Naive thymus-derived CD4-positive, alpha-beta T cell (primary cell): ENCODE results near the gene NACA. TPM values are rescaled to one million over a fixed set of nuclear protein-coding genes. Genes with fewer than 3 reads are reported as not detected.

ENCODE experiments used
- ATAC-seq: fragments of 150-1000 bp; cut with Tn5 transposase; 2 replicates; pipeline ENCODE4 v1.10.0; 2021; ENCODE audit warnings: mild to moderate bottlenecking, moderate library complexity
- CTCF ChIA-PET: fragments of 350-600 bp; sonication (Branson Sonifier 250); formaldehyde crosslinking; loops from one replicate; lab custom pipeline; 2021; ENCODE audit warnings: antibody characterized with exemption; lab: Charles Lee
- POLR2A ChIA-PET: fragments of 350-600 bp; sonication (Branson Sonifier 250); formaldehyde crosslinking; loops from one replicate; lab custom pipeline; 2021; ENCODE audit warnings: antibody characterized with exemption, inconsistent platforms; lab: Charles Lee
- DNase-seq, 9 donors: peaks; one replicate each; pipeline versions ENCODE4 v3.0.0 to v3.0.0-alpha.2; 2020 to 2022; ENCODE audit warnings: mixed read lengths in 1 of 9
- H3K27ac ChIP-seq: one replicate; pipeline ENCODE4 v1.7.0; 2013; ENCODE audit warnings: mild to moderate bottlenecking, low read depth, low read length, moderate library complexity
- H3K27me3 ChIP-seq, 2 donors: one replicate each; pipeline ENCODE4 v1.7.0; 2013; ENCODE audit warnings: low read length in 2 of 2, mild to moderate bottlenecking in 2 of 2, moderate library complexity in 2 of 2; ENCODE audit not compliant: control insufficient read depth in 2 of 2, insufficient read depth in 2 of 2
- H3K36me3 ChIP-seq, 3 experiments: 1 replicate in 2 of 3; 2 replicates in 1 of 3; pipeline ENCODE4 v1.7.0; 2013; ENCODE audit warnings: low read length in 3 of 3, mild to moderate bottlenecking in 3 of 3, moderate library complexity in 1 of 3; ENCODE audit not compliant: insufficient read depth in 3 of 3, control insufficient read depth in 2 of 3
- H3K4me1 ChIP-seq, 2 donors: one replicate each; pipeline ENCODE4 v1.7.0; 2013; ENCODE audit warnings: low read length in 2 of 2, mild to moderate bottlenecking in 2 of 2, moderate library complexity in 1 of 2; ENCODE audit not compliant: control insufficient read depth in 2 of 2, insufficient read depth in 2 of 2
- H3K4me3 ChIP-seq: 2 replicates; pipeline ENCODE4 v1.7.0; 2013; ENCODE audit warnings: mild to moderate bottlenecking, low read length
- H3K9me3 ChIP-seq, 3 experiments: 1 replicate in 2 of 3; 2 replicates in 1 of 3; pipeline ENCODE4 v1.7.0; 2013; ENCODE audit warnings: low read length in 3 of 3; ENCODE audit not compliant: control insufficient read depth in 2 of 3
- H3K27ac Mint-ChIP-seq, 9 donors: one replicate each; pipeline ENCODE4 v1.8.0; 2020 to 2022; ENCODE audit warnings: mixed read lengths in 9 of 9, mild to moderate bottlenecking in 8 of 9, moderate library complexity in 5 of 9, inconsistent platforms in 2 of 9
- H3K27me3 Mint-ChIP-seq, 5 donors: one replicate each; pipeline ENCODE4 v1.8.0; 2021 to 2022; ENCODE audit warnings: mixed read lengths in 5 of 5, mild to moderate bottlenecking in 1 of 5
- H3K36me3 Mint-ChIP-seq, 5 donors: one replicate each; pipeline ENCODE4 v1.8.0; 2020 to 2022; ENCODE audit warnings: mixed read lengths in 5 of 5, mild to moderate bottlenecking in 3 of 5, inconsistent platforms in 1 of 5
- H3K4me1 Mint-ChIP-seq, 7 donors: one replicate each; pipeline ENCODE4 v1.8.0; 2020 to 2022; ENCODE audit warnings: mixed read lengths in 7 of 7, mild to moderate bottlenecking in 3 of 7, inconsistent platforms in 1 of 7
- H3K4me3 Mint-ChIP-seq, 10 donors: one replicate each; pipeline ENCODE4 v1.8.0; 2020 to 2022; ENCODE audit warnings: mild to moderate bottlenecking in 10 of 10, mixed read lengths in 10 of 10, moderate library complexity in 6 of 10, inconsistent platforms in 2 of 10
- H3K9me3 Mint-ChIP-seq, 11 donors: one replicate each; pipeline ENCODE4 v1.8.0; 2020 to 2022; ENCODE audit warnings: mixed read lengths in 11 of 11, mild to moderate bottlenecking in 4 of 11, inconsistent platforms in 1 of 11, moderate library complexity in 1 of 11
- intact Hi-C, 2 donors: fragments of 100-400 bp; cut with micrococcal nuclease; formaldehyde crosslinking; loops; one replicate each; pipeline ENCODE4 v1.15.1; 2023
- polyA plus RNA-seq, 2 donors: library from polyadenylated mRNA; unstranded; fragments of 300-500 nt; fragmentation: Illumina TruSeq; gene quantifications; one replicate each; pipeline ENCODE4 v1.2.3, GENCODE V29; 2021
- total RNA-seq, 6 experiments: library from RNA in 5 of 6; stranded (reverse) in 5 of 6; gene quantifications; 1 replicate in 5 of 6; 2 replicates in 1 of 6; pipeline ENCODE4 v1.2.3 and lab custom pipeline; 2021 to 2026

The NACA gene
- total and polyA plus RNA-seq, 7 experiments from 2014 or later, result 834 to 1,626 (median 1,410) TPM

GRCh38 chr12:56695327-56696101 is 29.6 kb downstream of the NACA start:
- H3K9me3 Mint-ChIP-seq, result peaks cover 0 to 2% (median 0%) of the 10 kb centered on the region in 11 donors
- no peak for DNase-seq
- H3K4me3 Mint-ChIP-seq, result no peak overlapping the region
- no peak for ATAC-seq
- Histone ChIP-seq H3K9me3 (no peaks in the 10 kb centered on the region), H3K27me3 (no peaks in the 10 kb centered on the region), H3K36me3 (no peaks in the 10 kb centered on the region), H3K27ac (no peak overlapping the region), H3K4me1 (no peaks in the 10 kb centered on the region), H3K4me3 (no peak overlapping the region)
- intact Hi-C loops, result no loop called here
- H3K27me3 Mint-ChIP-seq, result peaks cover 0 to under 1% (median 0%) of the 10 kb centered on the region in 5 donors
- peaks cover 0 to 6% (median 0%) of the 10 kb centered on the region in 7 donors for H3K4me1 Mint-ChIP-seq
- ChIA-PET CTCF (no interaction called here), POLR2A (no interaction called here)
- H3K27ac Mint-ChIP-seq, result peak overlapping the region in 3 of 9 donors; percentile 14 to 78 (median 37)
- H3K36me3 Mint-ChIP-seq, result peaks cover 0 to 3% (median 0%) of the 10 kb centered on the region in 5 donors

DNA sequence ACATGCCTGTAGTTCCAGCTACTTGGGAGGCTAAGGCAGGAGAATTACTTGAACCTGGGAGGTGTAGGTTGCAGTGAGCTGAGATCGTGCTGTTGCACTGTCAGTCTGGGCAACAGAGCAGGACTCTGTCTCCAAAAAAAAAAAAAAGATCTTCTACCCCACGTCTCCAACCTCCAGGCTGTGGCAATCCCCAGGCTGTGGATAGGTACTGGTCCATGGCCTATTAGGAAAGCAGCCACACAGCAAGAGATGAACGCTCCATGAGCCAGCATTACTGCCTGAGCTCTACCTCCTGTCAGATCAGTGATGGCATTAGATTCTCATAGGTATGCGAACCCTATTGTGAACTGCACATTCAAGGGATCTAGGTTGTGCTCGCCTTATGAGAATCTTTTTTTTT is 30.9 kb downstream of the NACA start:
- Histone ChIP-seq H3K4me1 (no peaks in the 10 kb centered on the region), H3K27ac (no peak overlapping the region), H3K4me3 (no peak overlapping the region), H3K36me3 (no peaks in the 10 kb centered on the region), H3K9me3 (no peaks in the 10 kb centered on the region), H3K27me3 (no peaks in the 10 kb centered on the region)
- intact Hi-C loops, result no loop called here
- no peak for DNase-seq
- Mint-ChIP-seq H3K9me3 (peaks cover 0 to 2% (median 0%) of the 10 kb centered on the region in 11 donors), H3K27ac (no peak overlapping the region), H3K4me3 (no peak overlapping the region), H3K4me1 (peaks cover 0 to 4% (median 1%) of the 10 kb centered on the region in 7 donors), H3K36me3 (peaks cover 0 to 2% (median 0%) of the 10 kb centered on the region in 5 donors), H3K27me3 (no peaks in the 10 kb centered on the region)
- no peak for ATAC-seq
- ChIA-PET POLR2A (interaction anchor here (1.1 kb wide), 1 partner anchor 30 kb away, joined by 3 read pairs; no protein-coding TSS in a partner anchor), CTCF (no interaction called here)

- DNase-seq, result no peak
- CTCF ChIA-PET, result interaction anchor here (0.7 to 2.7 kb wide), 3 partner anchors 35 to 312 kb away, joined by 3 to 9 read pairs (median 4); no protein-coding TSS in a partner anchor
- no peak for ATAC-seq
- intact Hi-C loops, result loop anchor here (1.0 to 5.0 kb wide), 22 partner anchors 22 to 1064 kb away; partner anchors contain the start of genes NACA (in 2 of the 2), SPRYD4 (in 2 of the 2), BAZ2A (in 1 of the 2) and BLOC1S1 (in 1 of the 2)
- Histone ChIP-seq H3K36me3 (peaks cover 0 to 7% (median 0%) of the 10 kb centered on the region in 3 experiments), H3K4me1 (peaks cover 12 to 19% of the 10 kb centered on the region in 2 donors), H3K4me3 (peak overlapping the region; percentile 80), H3K9me3 (no peaks in the 10 kb centered on the region), H3K27ac (peak overlapping the region; percentile 98), H3K27me3 (no peaks in the 10 kb centered on the region)
- Mint-ChIP-seq H3K4me1 (peaks cover 20 to 40% (median 33%) of the 10 kb centered on the region in 7 donors), H3K27ac (peak overlapping the region; percentile 95 to 100 (median 99)), H3K27me3 (no peaks in the 10 kb centered on the region), H3K4me3 (peak overlapping the region; percentile 97 to 100 (median 100)), H3K9me3 (peaks cover 0 to 3% (median 0%) of the 10 kb centered on the region in 11 donors), H3K36me3 (peaks cover 0 to 25% (median 15%) of the 10 kb centered on the region in 5 donors)
- POLR2A ChIA-PET, result interaction anchor here (0.6 to 9.0 kb wide), 25 partner anchors 10 to 761 kb away, joined by 3 to 104 read pairs (median 4); partner anchors contain the start of genes ATP5F1B, BAZ2A, NACA and PRIM1
These were observed 36.3 kb downstream of the NACA start for GRCh38 chr12:56688846-56689109.

GRCh38 chr12:56688129-56688845 is 36.8 kb downstream of the NACA start, which contains the start of gene PTGES3:
Gene PTGES3, minus strand, starts transcription at chr12:56688284. Its CDS starts 285 bp downstream, at chr12:56687999.
- CTCF ChIA-PET, result interaction anchor here (0.8 to 2.7 kb wide), 4 partner anchors 26 to 59 kb away, joined by 3 to 9 read pairs (median 4); partner anchors contain the start of gene NACA
- H3K36me3 Mint-ChIP-seq, result peaks cover 0 to 25% (median 15%) of the 10 kb centered on the region in 5 donors

DNA sequence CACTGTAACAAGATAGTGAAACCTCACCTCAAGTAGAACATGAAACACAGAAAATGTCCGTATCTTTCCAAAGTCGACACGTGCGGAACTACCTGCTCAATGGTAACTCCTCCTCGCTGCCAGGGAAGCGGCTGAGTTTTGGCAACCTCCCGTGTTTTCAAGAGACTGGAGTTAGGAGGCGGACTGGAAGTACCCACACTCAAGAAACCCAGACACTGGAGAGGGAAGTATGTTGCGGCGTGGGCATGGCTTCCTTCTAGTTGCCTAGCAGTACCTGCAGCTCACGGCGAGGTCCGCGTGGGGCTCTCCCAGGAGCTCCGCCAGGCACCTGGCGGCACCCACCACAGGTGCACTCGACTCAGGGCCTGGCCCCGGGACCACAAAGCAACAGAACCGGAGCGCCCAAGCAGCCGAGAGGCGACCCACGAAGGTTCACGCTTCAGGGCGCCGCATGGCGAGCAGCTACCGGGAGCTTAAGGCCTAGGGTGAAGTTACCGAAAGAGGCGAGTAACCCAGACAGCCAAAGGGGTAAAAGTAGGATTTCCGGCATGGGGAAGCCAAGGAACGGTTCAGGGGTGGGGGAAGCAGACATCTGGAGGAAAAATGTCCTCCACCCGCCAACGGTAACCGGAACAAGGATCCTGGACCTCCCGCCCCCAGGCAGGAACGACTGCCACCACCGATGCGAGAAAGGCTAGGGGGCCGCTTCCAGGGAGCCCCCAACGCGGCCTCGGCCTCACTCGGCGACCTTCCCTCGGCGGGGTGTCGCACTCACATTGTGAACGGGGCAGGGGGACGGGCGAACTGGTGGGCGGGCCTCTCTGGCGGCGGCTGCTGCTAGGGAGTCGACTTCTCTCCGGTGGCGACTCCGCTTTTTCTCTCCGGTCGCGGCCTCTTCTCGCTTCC is 37.6 kb downstream of the NACA start:
- no peaks in the 10 kb centered on the region for H3K9me3 ChIP-seq
- Mint-ChIP-seq H3K4me1 (peaks cover 20 to 48% (median 40%) of the 10 kb centered on the region in 7 donors), H3K36me3 (peaks cover 0 to 25% (median 15%) of the 10 kb centered on the region in 5 donors), H3K9me3 (peaks cover 0 to 3% (median 0%) of the 10 kb centered on the region in 11 donors), H3K27me3 (no peaks in the 10 kb centered on the region), H3K27ac (peak overlapping the region; percentile 95 to 100 (median 99)), H3K4me3 (peak overlapping the region; percentile 97 to 100 (median 100))
- ChIA-PET CTCF (interaction anchor here (0.8 to 2.7 kb wide), 4 partner anchors 25 to 58 kb away, joined by 3 to 9 read pairs (median 4); partner anchors contain the start of gene NACA), POLR2A (interaction anchor here (0.6 to 9.0 kb wide), 28 partner anchors 9 to 466 kb away, joined by 3 to 104 read pairs (median 4); partner anchors contain the start of genes ATP5F1B, BAZ2A, NACA and PRIM1)
- peaks cover 0 to 7% (median 0%) of the 10 kb centered on the region in 3 experiments for H3K36me3 ChIP-seq
- H3K4me1 ChIP-seq, result peaks cover 19 to 20% of the 10 kb centered on the region in 2 donors
- DNase-seq (peak; percentile 39 to 74 (median 67)), ATAC-seq (peak; percentile 63)
- H3K4me3 ChIP-seq, result peak overlapping the region; percentile 80
- H3K27me3 ChIP-seq, result no peaks in the 10 kb centered on the region
- H3K27ac ChIP-seq, result peak overlapping the region; percentile 98
- intact Hi-C loops, result loop anchor here (1.0 to 5.0 kb wide), 25 partner anchors 15 to 1065 kb away; partner anchors contain the start of genes NACA (in 2 of the 2), SPRYD4 (in 2 of the 2), BAZ2A (in 1 of the 2) and BLOC1S1 (in 1 of the 2)

More at GRCh38 chr12:56688129-56688845, 36.8 kb downstream of the NACA start, which contains the start of gene PTGES3:
- DNase-seq, result peak; percentile 95 to 98 (median 98)
- H3K4me1 Mint-ChIP-seq, result peaks cover 20 to 41% (median 34%) of the 10 kb centered on the region in 7 donors
- POLR2A ChIA-PET, result interaction anchor here (0.6 to 9.0 kb wide), 30 partner anchors 10 to 761 kb away, joined by 3 to 104 read pairs (median 4); partner anchors contain the start of genes ATP5F1B, BAZ2A, NACA and PRIM1
- ATAC-seq, result peak; percentile 87
- H3K27me3 Mint-ChIP-seq, result no peaks in the 10 kb centered on the region
- H3K27ac Mint-ChIP-seq, result peak within 1 kb of the TSS; percentile 95 to 100 (median 99)
- H3K4me1 ChIP-seq, result peaks cover 12 to 19% of the 10 kb centered on the region in 2 donors
- peak within 1 kb of the TSS; percentile 97 to 100 (median 100) for H3K4me3 Mint-ChIP-seq
- peak within 1 kb of the TSS; percentile 80 for H3K4me3 ChIP-seq
- H3K27me3 ChIP-seq, result no peaks in the 10 kb centered on the region
- peak within 1 kb of the TSS; percentile 98 for H3K27ac ChIP-seq
- peaks cover 0 to 7% (median 0%) of the 10 kb centered on the region in 3 experiments for H3K36me3 ChIP-seq
- intact Hi-C loops, result loop anchor here (1.0 to 5.0 kb wide), 22 partner anchors 22 to 1064 kb away; partner anchors contain the start of genes NACA (in 2 of the 2), SPRYD4 (in 2 of the 2), BAZ2A (in 1 of the 2) and BLOC1S1 (in 1 of the 2)
- H3K9me3 Mint-ChIP-seq, result peaks cover 0 to 3% (median 0%) of the 10 kb centered on the region in 11 donors
- H3K9me3 ChIP-seq, result no peaks in the 10 kb centered on the region
